ENCODE data around the gene HOXD11.

HOXD11 gene

DNA sequence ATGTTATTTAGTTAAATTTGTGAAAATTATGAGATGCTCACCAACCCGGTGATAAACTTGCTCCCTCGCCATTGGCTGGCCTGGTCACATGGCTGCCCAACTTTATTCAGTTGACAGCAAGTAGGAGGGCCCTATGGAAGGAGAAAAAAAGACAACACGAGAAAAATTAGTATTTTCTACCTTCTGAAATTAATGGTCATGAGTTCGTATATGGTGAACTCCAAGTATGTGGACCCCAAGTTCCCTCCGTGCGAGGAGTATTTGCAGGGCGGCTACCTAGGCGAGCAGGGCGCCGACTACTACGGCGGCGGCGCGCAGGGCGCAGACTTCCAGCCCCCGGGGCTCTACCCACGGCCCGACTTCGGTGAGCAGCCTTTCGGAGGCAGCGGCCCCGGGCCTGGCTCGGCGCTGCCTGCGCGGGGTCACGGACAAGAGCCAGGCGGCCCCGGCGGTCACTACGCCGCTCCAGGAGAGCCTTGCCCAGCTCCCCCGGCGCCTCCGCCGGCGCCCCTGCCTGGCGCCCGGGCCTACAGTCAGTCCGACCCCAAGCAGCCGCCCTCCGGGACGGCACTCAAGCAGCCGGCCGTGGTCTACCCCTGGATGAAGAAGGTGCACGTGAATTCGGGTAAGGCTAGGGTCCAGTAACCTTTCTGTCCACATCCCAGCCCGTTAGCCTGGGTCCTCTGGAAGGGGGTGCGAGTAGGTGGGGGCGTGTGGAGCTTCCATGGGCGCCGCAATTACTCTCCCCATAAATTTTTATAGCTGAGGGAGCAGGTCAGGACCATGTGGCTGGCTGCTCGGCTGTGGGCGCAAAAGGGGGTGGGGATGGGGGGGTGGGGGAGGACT lies 44.6 kb downstream of the HOXD11 start, which contains the start of gene HOXD4:
HOXD4 (plus strand) TSS at position 109 of the 846 bp plus-strand sequence; CDS start at position 193, 84 bp downstream.
- DNase-seq, result no peak

DNA sequence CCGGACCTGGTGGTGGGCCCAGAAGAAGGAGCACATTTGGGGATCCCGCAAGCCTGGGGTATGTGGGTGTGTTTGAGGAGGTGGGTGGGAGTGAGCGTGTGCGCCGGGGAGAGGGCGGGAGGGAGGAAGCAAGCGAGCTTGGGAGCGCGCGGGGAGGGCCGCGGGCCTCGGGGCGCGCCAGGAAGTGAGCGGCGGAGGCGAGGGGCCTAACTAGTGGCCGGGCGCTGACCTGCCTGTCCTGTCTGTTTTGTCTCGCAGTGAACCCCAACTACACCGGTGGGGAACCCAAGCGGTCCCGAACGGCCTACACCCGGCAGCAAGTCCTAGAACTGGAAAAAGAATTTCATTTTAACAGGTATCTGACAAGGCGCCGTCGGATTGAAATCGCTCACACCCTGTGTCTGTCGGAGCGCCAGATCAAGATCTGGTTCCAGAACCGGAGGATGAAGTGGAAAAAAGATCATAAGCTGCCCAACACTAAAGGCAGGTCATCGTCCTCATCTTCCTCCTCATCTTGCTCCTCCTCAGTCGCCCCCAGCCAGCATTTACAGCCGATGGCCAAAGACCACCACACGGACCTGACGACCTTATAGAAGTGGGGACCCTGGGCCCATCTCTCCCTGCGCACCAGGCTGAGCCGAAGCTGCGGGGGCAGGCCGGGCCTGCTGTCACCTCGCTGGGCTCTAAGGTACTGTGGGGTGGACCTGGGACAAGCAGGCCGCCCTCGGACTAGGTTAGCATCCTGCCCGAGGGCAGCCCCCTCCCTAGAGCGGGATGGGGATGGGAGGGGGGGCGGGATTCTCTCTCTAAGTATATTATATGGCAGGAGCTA lies 45.5 kb downstream of the HOXD11 start:
- DNase-seq, result no peak

DNA sequence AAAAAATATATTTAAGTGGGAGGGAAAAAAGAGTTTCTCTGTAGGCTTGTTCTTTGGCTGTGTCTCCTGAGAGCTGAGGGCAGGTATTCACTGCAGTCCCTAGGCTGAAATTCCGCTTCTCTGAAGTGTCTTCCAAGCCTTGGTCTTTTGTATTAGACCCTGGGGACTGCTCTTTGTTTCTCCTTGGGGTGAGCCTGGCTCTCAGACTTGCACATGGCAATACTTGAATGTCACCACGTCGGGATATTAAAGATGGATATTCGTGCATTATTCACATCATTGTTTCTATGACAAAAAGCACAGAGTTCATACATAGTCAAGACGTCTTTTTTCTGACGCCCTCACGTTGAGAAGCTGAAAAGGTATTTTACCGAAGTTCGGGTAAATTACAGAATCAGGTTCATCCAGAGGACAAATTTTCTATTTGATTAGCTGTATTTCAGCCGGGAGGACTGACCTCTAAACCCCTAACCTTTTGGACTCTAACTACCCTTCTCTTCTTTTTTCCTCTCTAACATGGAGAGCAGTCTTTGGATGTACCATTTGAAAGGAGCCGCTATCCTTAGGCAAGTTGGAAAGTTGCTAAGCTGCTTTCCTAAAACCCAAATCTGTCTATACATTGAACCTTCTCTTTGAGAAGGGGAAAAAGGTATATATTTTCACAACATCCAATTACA lies 47.6 kb downstream of the HOXD11 start:
- DNase-seq, result no peak

DNA sequence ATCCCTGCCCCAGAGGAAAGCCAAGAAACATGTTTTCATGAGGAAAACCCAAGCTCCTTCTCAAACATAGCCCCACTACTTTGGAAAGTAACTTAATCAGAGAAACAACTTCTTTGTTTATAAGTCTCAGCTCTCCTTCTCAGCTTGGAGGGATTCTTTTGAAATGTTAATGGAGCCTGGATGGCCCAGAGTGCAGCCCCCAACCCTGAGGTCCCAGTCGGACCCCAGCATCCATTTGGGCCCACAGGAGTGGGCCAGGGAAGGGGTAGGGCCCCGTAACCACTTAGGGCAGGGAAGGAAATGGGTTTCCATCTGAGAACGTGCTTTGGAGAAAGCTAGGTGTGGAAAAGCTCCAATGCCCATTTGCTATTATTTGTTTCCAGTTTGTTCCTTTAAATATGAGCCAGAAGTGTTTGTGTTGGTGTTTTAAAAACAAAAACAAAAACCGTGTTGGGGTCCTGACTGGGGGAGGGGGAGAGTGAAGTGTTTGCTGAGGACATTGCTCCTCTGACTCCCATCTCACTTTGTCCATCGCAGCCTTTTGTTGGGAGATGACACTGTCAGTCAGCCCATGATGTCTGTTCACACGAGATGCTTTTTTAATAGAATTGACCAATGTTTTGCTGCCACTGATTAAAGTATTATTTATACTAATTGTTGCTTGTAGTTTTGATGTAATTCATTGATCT lies 48.4 kb downstream of the HOXD11 start:
- DNase-seq, result no peak

DNA sequence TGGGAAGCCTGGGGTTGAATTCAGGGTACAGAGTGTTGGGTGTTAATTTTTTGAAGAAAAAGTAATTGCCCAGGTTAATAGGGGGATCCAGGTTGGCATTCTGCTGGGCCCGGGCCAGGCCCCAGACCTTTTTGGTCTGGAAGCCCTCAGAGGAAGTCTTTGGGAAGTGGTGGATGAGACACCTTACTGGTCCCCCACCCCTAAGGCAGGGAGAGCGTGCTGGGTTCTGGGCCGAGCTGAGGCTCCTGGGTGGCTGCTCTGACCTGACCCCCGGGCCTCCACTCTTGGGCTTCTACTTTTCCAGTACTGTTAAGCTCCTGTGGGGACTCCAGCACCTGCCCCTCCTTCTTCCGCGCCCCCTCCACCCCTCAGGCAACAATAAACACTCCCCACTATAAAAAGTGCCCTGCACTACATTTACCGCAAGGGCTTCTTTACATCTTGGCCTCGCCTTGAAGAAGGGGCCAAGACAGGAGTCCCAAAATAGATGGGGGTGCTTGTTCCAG lies 49.3 kb downstream of the HOXD11 start:
- DNase-seq, result no peak

DNA sequence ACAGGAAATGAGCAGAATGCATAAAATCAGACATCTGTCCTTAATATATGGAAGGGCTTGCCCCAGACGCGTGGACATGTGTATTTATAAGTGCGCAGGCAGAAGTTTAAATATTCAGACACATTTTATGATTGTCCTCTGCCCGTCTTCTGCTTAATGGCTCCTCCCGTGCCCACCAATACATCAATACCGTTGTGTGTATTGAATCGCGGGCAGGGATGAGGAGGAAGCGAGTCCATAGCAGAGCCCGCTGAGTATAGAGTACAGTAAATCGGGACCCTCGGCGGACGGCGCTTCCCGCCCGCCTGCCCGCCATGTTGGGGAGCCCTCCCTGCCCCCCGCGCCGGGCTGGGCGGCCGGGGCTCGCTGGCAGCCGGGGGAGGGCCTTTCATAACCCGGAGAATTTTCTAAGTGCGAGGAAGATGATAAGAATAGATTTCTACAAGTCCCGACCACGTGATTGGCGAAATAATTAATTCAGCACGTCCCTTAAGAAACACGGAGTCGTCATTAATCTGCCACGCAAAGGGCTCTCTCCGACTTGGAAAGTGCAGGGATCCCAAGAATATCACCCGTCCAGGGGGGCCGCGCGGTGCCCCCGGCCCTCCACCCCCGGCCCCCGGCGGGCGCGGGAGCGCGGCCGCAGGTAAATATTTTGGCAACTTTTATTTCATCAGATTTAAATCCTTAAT lies 49.9 kb downstream of the HOXD11 start, which contains the start of gene HOXD3:
HOXD3 (plus strand) TSS at position 501 of the 692 bp plus-strand sequence. CDS start 11,808 bp downstream, outside the sequence.
- no peak for DNase-seq

DNA sequence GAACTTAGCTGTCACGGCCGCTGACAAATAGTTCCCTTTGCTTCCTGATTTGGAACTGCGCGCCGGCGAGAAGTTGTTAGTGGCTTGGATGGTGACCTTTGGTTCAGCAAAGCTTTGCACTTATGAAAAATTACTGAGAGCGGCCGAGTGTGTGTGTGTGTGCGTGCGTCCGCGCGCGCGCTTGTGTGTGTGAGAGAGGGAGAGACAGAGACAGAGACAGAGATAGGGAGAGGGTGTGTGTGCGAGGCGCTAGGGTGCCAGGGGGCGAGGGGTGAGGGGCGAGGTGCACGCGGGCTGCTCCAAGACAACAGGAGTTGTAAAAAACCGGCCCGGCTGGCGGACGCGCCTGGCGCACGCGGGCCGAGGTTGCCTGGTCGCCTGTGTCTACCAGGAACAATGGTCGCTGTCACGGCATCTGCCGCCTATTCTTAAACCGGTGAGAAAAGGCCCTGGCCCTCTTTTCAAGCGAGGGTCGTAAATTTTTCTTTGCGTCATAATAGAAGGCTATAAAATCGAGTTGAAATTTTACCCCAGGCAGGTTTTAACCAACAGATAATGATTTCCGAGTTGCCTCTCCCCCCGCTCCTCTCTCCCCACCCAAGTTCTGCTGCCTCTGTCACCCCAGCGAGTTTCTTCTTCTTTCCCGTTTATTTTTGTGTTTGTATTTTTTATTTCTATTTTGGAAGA lies 50.6 kb downstream of the HOXD11 start:
- no peak for DNase-seq

DNA sequence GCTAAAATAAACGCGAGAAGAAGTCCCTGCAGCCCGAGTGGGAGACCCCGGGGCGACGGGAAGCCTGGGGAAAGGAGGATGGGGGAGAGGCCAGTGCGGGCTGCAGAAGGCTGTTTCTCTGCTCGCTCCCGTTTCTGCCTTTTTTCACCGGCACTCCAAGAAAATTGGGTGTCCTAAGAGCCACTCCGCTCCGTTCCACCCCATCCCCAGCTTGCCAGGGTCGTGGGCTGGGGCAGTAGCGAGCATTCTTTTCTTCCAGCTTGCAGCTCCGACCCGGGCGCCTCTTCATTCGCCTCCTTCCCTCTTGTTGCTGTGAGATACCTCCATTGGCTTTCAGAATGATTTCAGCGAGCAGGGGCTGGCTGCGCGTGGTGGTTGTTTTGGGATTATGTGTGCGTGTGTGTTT lies 51.1 kb downstream of the HOXD11 start:
- DNase-seq, result no peak

DNA sequence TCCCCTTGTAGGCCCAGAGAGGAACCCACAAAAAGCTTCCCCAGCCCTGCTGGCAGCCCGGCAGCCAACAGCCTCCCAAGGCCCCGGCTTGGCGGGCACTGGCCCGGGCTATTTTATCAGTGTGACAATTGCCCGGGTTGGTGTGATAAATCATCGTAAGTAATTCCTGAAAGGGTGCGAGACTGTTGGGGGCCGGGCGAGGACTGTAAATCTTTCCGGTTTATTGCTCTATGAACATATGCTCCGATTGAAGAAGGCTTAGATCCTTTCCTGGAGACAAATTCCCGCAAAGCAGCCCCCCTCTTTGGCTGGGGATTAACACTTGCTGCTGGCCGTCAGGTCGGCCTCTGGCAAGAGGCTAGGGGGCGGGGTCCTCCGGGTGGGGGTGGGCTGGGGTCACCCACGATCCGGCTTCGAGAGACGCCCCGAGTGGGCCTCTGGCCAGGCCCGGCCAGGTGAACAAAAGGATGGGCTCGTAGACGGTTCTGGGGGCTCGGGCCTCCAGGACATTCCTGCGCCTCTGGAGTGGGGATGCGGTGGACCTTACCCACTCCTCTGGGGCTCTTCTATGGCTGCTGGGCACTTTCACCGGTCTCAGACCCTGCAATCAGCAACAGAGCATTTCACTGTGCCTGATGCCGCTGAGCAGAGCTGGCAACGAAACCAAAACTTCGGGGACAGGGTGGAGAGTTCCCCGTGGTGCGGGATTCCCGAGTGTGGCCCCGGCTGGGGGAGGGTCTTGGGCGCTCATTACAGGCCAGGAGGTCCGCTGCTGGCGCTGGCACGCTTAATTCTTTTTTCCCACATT lies 52.0 kb downstream of the HOXD11 start:
- no peak for DNase-seq
